IPS-20b (cell line): ENCODE measurements around the gene TCEANC2.
"Not testable (repeated sequence)": the region's sequence is repeated elsewhere in the genome, so short reads cannot be mapped to it uniquely, and the experiment has no call there.

ENCODE experiments used
- H3K27ac ChIP-seq: one replicate; pipeline ENCODE4 v1.5.1; 2013; ENCODE audit warnings: low read length
- H3K27me3 ChIP-seq: 2 replicates; pipeline ENCODE4 v1.6.1; 2013; ENCODE audit warnings: mild to moderate bottlenecking, low read length, inconsistent platforms; ENCODE audit not compliant: insufficient read depth
- H3K36me3 ChIP-seq: 2 replicates; pipeline ENCODE4 v1.6.1; 2013; ENCODE audit warnings: low read depth, mild to moderate bottlenecking, inconsistent platforms, low read length, moderate library complexity; ENCODE audit not compliant: insufficient read depth
- H3K4me1 ChIP-seq: 2 replicates; pipeline ENCODE4 v1.6.1; 2013; ENCODE audit warnings: mild to moderate bottlenecking, control low read depth, inconsistent platforms, low read length, moderate library complexity; ENCODE audit not compliant: insufficient read depth
- H3K4me3 ChIP-seq: 2 replicates; pipeline ENCODE4 v1.5.1; 2013; ENCODE audit warnings: mild to moderate bottlenecking, low read length, inconsistent platforms
- H3K9ac ChIP-seq: 2 replicates; pipeline ENCODE4 v1.6.1; 2013; ENCODE audit warnings: low read depth, mild to moderate bottlenecking, inconsistent platforms, low read length, moderate library complexity
- H3K9me3 ChIP-seq: 2 replicates; pipeline ENCODE4 v1.6.1; 2013; ENCODE audit warnings: mild to moderate bottlenecking, low read depth, low read length, inconsistent platforms; ENCODE audit not compliant: insufficient read depth

Gene TCEANC2

DNA sequence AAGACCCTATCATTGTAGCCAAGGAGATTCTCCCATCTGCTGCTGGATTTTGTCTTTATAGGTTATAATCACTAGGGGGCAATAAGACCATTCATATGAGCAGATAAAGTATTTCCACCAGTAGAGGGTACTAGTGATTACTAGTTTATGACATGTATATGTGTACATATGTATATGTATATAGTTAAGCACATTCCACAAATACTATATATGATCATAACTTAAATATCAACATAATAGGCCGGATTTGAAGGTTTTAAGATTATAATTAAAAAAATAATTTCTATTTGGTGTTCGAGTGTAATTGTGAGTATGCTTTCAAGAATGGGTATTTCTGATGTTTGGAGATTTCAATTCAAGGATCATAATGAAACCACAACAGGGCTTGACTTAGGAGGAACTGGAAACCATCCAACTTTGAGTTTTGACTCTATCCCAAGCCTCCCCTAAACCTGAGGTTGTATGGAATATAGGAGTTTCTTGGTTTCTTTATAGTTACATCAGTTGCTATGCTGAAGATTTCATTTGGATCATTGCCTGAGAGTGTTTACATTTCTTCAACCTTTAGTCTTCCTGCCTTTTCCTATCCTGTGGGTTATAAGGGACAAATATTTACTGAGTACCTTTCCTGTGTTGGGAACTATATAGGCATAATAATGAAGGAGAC is 16.9 kb downstream of the TCEANC2 start:
- H3K27ac ChIP-seq, result no peak overlapping the region
- 0 out of 2 replicates have a peak, but pooled peaks cover 6% of the 10 kb centered on the region for H3K36me3 ChIP-seq
- no peaks in the 10 kb centered on the region for H3K4me1 ChIP-seq
- H3K27me3 ChIP-seq, result no peaks in the 10 kb centered on the region
- H3K9me3 ChIP-seq, result no peaks in the 10 kb centered on the region
- H3K9ac ChIP-seq, result no peak overlapping the region
- no peak overlapping the region for H3K4me3 ChIP-seq

DNA sequence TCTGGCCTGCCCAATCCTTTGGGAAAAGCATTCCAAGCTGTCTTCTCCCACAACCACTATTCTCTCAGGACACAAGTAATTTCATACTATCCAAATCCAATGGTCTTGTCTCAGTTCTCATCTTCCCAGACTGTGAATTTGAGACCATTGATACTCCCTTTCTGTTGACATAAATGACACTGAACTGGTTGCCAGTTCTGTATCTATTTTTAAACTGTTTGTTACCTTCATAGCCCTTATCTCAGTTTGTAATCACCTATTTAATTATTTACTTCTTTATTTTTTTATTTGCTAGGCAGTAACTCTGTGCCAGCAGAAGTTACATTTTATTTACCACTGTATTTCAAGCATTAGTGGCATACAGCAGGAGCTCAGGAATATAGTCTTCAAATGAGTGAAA is 24.0 kb downstream of the TCEANC2 start:
- H3K4me3 ChIP-seq, result no peak overlapping the region
- no peaks in the 10 kb centered on the region for H3K36me3 ChIP-seq
- H3K27ac ChIP-seq, result no peak overlapping the region
- no peaks in the 10 kb centered on the region for H3K4me1 ChIP-seq
- no peaks in the 10 kb centered on the region for H3K9me3 ChIP-seq
- H3K9ac ChIP-seq, result no peak overlapping the region
- H3K27me3 ChIP-seq, result no peaks in the 10 kb centered on the region

GRCh38 chr1:54080598-54081049 is 27.2 kb downstream of the TCEANC2 start:
- H3K27ac ChIP-seq, result no peak overlapping the region
- no peak overlapping the region for H3K4me3 ChIP-seq
- H3K27me3 ChIP-seq, result no peaks in the 10 kb centered on the region
- H3K9me3 ChIP-seq, result no peaks in the 10 kb centered on the region
- no peak overlapping the region for H3K9ac ChIP-seq
- H3K4me1 ChIP-seq, result peaks cover 5% of the 10 kb centered on the region; the same call in 1 of the 2 replicates
- no peaks in the 10 kb centered on the region for H3K36me3 ChIP-seq

DNA sequence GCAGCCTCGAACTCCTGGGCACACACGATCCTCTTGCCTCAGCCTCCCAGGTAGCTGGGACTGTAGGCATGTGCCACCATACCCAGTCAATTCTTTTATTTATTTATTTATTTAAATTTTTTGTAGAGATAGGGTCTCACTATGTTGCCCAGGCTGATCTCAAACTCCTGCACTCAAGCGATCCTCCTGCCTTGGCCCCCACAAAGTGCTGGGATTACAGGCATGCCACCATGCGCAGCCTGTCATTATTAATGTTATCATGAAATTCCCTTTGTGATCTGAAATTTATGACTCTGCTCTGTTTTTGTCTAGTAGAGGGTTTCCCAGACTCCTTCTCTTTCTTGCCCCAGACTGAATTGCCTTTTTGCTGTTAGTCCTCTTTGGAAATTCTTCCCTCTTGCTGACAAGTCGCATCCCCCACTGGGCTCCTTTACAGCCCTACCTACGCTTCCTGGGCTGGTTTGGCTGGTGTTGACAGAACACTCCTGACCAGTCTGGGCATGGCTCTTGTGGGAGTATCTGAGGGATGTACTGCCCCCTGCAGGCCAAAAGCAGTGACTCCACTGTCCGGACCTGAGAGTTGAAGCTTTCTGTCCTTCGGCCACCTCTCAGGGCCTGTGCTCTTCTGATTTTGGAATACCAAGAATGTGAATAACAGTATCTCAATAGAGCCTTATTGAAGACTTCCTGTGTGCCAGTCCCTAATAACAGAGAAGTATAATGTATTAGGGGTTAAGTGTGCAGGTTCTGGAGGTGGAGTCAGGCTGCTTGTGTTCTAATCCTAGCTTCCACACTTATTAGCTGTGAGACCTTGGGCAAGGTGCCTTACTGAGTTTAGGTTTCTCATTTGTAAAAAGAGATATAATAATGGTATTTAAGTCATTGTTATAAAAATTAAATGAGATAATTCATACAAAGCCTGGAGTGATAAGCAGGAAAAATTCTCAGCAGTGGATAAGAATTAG is 28.2 kb downstream of the TCEANC2 start:
- Histone ChIP-seq H3K4me1 (peaks cover 9% of the 10 kb centered on the region; the same call in 1 of the 2 replicates), H3K9ac (no peak overlapping the region), H3K27ac (no peak overlapping the region), H3K27me3 (no peaks in the 10 kb centered on the region), H3K4me3 (no peak overlapping the region), H3K9me3 (no peaks in the 10 kb centered on the region), H3K36me3 (no peaks in the 10 kb centered on the region)

DNA sequence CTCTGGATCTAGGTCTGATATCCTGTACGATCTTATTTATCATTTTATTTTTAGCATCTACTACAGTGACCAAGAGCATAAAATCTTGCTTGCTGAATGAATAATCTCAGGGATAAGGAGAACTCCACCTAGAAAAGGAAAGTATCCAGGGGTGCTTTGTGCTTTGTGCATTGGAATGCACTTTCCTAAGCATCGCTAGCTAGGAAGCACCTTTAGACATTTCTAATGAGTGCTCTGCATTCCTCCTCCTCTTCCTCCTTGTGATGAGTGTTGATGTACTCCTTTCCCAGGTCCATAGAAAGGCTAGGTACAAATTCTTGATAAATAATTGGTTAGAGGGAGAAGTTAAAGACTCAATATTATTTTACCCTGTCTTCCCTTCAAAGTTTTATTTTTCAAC is 31.4 kb downstream of the TCEANC2 start:
- no peaks in the 10 kb centered on the region for H3K9me3 ChIP-seq
- H3K4me3 ChIP-seq, result no peak overlapping the region
- no peaks in the 10 kb centered on the region for H3K36me3 ChIP-seq
- H3K9ac ChIP-seq, result no peak overlapping the region
- H3K4me1 ChIP-seq, result peaks cover 9% of the 10 kb centered on the region; the same call in 1 of the 2 replicates
- no peak overlapping the region for H3K27ac ChIP-seq
- no peaks in the 10 kb centered on the region for H3K27me3 ChIP-seq

GRCh38 chr1:54086754-54087153 is 33.3 kb downstream of the TCEANC2 start:
- H3K4me3 ChIP-seq, result no peak overlapping the region
- no peaks in the 10 kb centered on the region for H3K9me3 ChIP-seq
- no peak overlapping the region for H3K9ac ChIP-seq
- H3K27me3 ChIP-seq, result no peaks in the 10 kb centered on the region
- no peaks in the 10 kb centered on the region for H3K36me3 ChIP-seq
- H3K4me1 ChIP-seq, result peaks cover 9% of the 10 kb centered on the region; the same call in 1 of the 2 replicates
- no peak overlapping the region for H3K27ac ChIP-seq

GRCh38 chr1:54088385-54088784 is 35.0 kb downstream of the TCEANC2 start:
- no peaks in the 10 kb centered on the region for H3K27me3 ChIP-seq
- no peak overlapping the region for H3K27ac ChIP-seq
- peaks cover 9% of the 10 kb centered on the region; the same call in 1 of the 2 replicates for H3K4me1 ChIP-seq
- no peaks in the 10 kb centered on the region for H3K9me3 ChIP-seq
- H3K36me3 ChIP-seq, result no peaks in the 10 kb centered on the region
- H3K9ac ChIP-seq, result no peak overlapping the region
- H3K4me3 ChIP-seq, result no peak overlapping the region

- H3K9ac ChIP-seq, result no peak overlapping the region
- no peaks in the 10 kb centered on the region for H3K36me3 ChIP-seq
- H3K9me3 ChIP-seq, result no peaks in the 10 kb centered on the region
- no peak overlapping the region for H3K4me3 ChIP-seq
- H3K4me1 ChIP-seq, result no peaks in the 10 kb centered on the region
- no peak overlapping the region for H3K27ac ChIP-seq
- no peaks in the 10 kb centered on the region for H3K27me3 ChIP-seq
Measured at GRCh38 chr1:54091666-54092065, 38.3 kb downstream of the TCEANC2 start.

DNA sequence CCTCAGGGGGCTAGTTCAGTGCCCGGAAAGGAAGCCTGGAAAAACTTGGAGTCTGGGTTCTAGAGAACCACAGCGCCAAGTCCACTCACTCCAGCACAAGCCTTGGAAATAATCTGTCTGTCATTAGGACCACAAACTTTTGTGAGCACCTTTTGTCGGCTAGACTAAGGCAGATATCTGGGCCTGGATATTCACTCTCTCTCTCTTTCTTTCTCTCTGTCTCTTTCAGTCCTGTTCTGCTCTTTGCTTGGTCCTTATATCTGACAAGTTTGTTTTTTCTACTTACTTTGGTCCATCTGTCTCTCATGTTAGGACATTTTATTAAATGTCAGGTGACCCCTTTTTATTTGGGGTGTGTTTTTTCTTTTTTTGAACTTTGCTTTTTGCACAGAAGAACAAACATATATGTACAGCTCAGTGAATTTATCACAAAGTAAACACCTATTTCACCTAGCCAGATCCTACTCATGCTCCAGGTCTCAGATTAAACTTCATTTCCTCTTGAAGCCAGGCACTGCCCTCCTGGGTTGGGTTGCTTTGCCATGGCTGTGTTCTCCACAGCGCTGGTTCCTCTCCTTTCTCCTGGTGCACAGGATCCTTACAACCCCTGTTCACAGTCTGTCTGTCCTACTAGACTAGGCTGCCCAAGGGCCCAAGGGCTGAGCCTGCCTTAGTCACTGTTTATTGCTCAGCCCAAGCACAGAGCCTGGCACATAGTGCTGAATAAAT is 40.8 kb downstream of the TCEANC2 start:
- Histone ChIP-seq H3K4me1 (no peaks in the 10 kb centered on the region), H3K27me3 (no peaks in the 10 kb centered on the region), H3K36me3 (no peaks in the 10 kb centered on the region), H3K4me3 (no peak overlapping the region), H3K9me3 (no peaks in the 10 kb centered on the region), H3K27ac (no peak overlapping the region), H3K9ac (no peak overlapping the region)

DNA sequence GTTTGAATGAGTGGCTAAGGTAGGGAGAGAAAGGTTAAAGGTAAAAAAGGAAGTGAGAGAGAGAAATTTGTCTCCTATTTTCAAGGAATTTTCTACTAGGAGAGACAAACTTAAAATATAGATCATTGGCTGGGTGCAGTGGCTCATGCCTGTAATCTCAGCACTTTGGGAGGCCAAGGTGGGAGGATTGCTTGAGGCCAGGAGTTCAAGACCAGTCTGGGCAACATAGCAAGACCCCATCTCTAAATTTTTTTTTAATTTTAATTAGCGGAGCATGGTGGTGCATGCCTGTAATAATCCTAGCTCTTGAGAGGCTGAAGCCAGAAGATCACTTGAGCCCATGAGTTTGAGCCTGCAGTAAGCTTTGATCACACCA is 41.3 kb downstream of the TCEANC2 start:
- not testable (repeated sequence) for H3K36me3 ChIP-seq, H3K4me1 ChIP-seq, H3K4me3 ChIP-seq, H3K9me3 ChIP-seq, H3K27me3 ChIP-seq, H3K27ac ChIP-seq, H3K9ac ChIP-seq

DNA sequence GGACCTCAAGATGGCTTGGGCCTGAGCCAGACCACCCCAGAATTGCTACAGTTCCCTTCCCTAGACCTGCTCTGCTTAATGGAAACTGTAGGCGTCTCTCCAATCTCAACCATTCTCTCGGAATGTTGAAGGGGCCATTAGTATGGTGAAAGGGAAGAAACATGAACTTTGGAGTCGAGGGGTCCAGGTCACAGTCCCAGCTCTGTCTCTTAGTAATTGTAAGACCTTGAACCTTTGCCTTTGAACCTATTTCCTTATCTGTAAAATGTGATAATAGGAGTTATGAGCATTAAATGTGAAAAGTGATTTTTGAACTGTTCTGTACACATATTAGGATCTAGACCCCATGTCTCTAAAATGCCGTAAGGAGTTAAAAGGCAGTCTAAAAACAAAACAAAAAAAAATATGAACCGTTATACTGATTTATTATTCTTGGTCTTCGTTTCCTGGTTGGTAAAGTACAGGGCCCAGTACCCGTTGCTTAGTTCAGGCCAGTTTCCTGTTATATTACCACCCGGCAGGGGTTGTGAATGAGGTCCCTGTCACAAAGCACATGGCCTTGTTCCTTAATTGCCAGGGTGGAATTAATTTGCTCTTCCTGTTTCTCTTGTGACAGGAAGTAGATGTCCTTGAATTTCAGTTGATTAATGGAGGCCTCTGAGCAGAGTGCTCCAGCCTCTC is 42.3 kb downstream of the TCEANC2 start:
- Histone ChIP-seq H3K36me3 (no peaks in the 10 kb centered on the region), H3K4me3 (no peak overlapping the region), H3K27me3 (no peaks in the 10 kb centered on the region), H3K27ac (no peak overlapping the region), H3K9me3 (no peaks in the 10 kb centered on the region), H3K4me1 (no peaks in the 10 kb centered on the region), H3K9ac (no peak overlapping the region)
